IPS-NIHi7 (cell line): ENCODE results near the gene PDE1A.

Experiments used
- DNase-seq: peaks from one replicate; pipeline ENCODE4 v3.0.0; 2012; ENCODE audit warnings: mixed read lengths; ENCODE audit errors: extremely low spot score

The PDE1A gene

DNA sequence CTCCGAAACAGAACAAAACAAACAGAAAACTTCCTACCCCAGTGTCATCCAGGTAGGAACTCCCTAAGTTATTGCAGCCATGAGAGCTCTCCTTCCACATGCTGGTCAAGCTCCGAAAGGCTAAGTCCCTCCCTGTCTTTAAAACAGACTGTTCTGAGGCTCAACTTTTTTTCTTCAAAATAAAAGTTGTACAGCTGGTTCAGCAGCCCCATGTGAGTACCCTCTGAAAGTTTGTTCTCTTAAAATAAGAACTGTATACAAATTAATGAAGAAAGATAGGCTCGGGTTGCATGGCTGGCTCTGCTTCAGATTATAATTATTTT lies at the start of gene PDE1A:
Gene PDE1A (minus strand): TSS at position 119 of the 323 bp plus-strand sequence.
- DNase-seq: no peak

- no peak for DNase-seq
These were observed 46.8 kb upstream of the PDE1A start for GRCh38 chr2:182473635-182474034.

DNA sequence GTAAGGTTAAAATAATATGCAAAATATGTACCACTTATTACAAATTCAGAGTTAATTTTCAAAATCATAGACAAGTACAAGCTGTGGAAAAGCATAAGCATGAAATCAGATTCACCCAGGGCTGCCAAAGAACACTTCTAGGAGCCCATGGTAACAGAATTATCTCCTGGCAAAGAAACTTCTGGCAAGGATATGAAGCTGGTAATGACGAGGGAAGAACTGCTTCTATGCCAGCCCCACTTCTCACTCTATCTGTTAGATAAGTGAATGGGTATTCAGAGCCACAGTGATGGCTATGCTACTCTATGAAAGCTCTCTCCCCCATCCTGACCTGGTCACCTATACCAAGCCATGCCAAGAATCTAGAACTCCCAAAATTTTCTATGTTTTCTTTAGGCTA lies 36.9 kb upstream of the PDE1A start:
- DNase-seq: no peak

GRCh38 chr2:182456784-182457183 lies 29.9 kb upstream of the PDE1A start:
- DNase-seq: no peak

- no peak for DNase-seq
These were observed 25.7 kb upstream of the PDE1A start for GRCh38 chr2:182452456-182452990.

DNA sequence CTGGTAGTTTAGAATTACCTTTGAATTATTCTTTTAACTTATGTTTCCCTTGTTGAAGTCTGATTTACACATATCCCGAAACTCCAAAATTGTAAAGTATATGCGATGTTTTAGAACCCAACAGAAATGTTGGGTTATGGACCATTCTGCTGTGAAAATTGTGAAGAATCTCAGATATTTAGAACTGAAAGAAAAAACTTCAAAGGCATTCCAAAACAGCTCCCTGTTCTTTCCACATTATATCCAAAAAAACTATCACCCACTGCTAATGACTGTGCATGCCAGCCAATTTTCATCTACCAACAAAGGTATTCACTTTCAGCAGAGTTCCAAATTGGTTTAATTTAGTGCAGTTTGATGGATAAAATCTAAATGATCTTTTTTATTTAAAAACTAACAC lies 21.5 kb upstream of the PDE1A start:
- no peak for DNase-seq

DNA sequence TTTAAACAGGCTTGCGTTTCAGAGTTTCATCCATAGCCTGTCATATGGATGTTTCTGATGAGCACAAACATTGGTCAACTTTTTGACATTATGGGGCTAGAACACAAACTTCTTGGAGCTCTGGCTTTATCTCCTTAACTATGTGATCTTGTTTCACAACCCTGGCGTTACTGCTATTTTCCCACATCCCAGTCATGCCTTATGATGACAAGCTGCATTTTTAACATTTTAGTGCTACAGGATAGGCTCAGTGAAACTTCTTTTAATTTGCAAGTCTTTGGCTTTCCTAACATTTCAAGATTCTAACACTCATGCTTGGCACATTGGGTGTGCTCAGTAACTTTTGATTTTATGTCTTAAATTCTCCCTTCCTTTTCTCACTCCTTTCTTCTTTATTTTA lies 21.0 kb upstream of the PDE1A start:
- no peak for DNase-seq

- no peak for DNase-seq
These were observed 20.3 kb upstream of the PDE1A start for GRCh38 chr2:182447163-182447562.

DNA sequence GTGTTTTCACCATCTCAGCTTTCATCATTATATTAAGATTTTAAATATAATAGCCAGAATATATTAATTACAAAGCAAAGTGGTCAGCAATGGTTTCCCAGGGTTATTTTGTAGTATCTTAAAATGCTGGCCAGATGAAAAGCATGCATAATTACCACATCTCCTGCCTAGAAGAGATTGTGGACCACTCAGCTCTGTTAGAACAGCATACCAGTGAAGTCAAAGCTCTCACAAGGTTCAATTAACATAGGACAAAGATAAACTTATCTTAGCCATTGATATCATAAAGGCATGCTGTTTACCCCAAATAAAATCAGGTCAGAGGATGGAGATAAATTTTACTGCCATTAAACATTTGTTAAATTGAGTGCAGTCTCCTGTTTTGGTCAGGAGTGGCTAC lies 19.3 kb upstream of the PDE1A start:
- DNase-seq: no peak

DNA sequence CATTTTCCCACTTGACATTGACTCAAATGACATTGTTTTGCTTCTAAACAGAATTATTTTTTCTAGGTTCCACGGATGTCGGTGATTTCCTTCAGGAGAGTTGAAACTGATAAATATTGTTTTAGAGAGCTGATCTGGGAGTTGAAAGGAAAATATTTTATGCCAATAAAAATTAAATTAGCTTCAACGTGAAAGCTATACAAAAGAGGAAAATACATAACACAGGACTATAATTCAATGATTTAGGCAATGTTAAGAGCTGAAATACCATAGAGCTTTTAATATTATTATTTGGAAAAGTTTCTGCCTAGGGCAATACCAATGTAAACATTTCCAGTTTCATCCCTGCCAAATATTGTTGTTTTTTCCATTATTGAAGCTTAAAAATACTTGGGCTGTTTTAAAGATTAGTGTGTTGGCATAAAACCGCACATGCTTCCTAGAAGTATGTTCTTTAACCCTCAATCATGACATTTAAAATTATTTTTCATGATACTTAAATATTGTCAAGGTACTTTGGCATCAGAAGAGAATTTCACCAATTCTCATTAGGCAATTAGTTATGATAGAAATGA lies 18.6 kb upstream of the PDE1A start:
- no peak for DNase-seq

GRCh38 chr2:182444806-182445205 lies 18.0 kb upstream of the PDE1A start:
- DNase-seq: no peak

- DNase-seq: no peak
These were observed 17.3 kb upstream of the PDE1A start for GRCh38 chr2:182444170-182444569.

DNA sequence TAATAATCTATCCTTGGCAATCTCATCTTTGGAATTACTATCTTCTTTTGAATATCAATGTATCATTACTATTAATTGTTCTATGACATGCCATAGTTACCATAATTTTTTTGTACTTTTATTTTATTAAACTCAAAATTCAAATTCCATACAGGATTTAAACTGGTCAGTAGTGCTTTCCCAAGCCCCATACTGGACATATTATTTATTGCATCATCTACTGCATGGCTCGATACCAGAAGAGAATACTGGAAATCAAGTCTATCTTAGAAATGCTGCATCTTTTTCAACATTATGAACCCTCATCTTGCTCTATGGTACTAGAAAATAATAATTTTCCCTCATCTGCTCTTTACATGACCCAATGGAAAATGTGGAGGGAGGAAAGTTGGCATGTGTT lies 9.4 kb upstream of the PDE1A start:
- DNase-seq: no peak

DNA sequence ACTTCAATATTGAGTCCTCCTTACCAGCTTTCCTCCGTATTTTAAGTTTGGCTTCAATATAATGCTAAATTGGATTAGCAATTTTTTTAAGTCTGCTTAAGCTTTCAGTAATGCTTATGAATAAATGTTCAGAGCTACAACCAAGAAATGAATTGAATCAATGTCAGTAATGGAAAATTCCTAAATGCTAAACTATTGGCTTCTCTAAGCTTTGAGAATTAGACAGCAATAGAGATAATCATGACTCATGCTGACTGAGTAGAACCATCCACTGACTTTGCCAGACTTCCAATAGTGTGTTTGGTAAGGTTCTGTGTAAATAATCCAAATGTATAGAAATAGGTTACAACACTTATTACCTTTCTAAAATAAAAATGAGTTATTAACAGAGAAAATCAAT lies 8.9 kb upstream of the PDE1A start:
- DNase-seq: no peak

GRCh38 chr2:182432051-182432450 lies 5.2 kb upstream of the PDE1A start:
- no peak for DNase-seq

- DNase-seq: no peak
These were observed 1.6 kb upstream of the PDE1A start for GRCh38 chr2:182428476-182428875.

GRCh38 chr2:182426082-182426917 lies 536 bp downstream of the PDE1A start:
- DNase-seq: no peak

- DNase-seq: no peak
These were observed 4.0 kb downstream of the PDE1A start for GRCh38 chr2:182422864-182423263.

GRCh38 chr2:182420669-182421068 lies 6.2 kb downstream of the PDE1A start:
- no peak for DNase-seq

GRCh38 chr2:182416861-182417260 lies 10.0 kb downstream of the PDE1A start:
- no peak for DNase-seq

DNA sequence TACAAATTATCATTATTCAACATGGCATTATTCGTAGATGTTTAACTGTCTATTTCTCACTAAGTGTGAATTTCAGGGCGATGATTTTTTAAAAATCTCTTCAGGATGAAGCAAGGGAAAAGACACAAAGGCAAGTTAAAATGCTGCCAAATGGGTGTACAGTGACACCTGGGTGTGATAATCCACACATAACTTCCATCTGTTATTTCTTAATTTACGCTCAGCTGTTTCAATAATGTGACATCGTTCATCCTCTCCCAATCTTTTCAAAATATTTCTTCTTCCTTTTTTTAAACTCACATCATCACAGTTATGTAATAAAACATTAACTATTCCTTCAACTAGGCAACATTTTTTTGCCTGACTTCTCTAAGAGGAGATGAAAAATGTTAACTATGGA lies 10.6 kb downstream of the PDE1A start:
- DNase-seq: no peak

GRCh38 chr2:182415771-182416170 lies 11.1 kb downstream of the PDE1A start:
- DNase-seq: no peak

GRCh38 chr2:182412858-182413257 lies 14.0 kb downstream of the PDE1A start:
- no peak for DNase-seq
